Measurements from ENCODE around the gene DHRS11.

DHRS11 gene

GRCh38 chr17:36647636-36648035, 56.0 kb downstream of the DHRS11 start:
- in situ Hi-C loops (cut with HindIII; ENCODE audit: low sequenced_read_pairs) = no loop called here

GRCh38 chr17:36650096-36650775, 58.6 kb downstream of the DHRS11 start:
- in situ Hi-C loops (cut with HindIII; ENCODE audit: low sequenced_read_pairs) = no loop called here
